HG02938 (cell line): ENCODE measurements around the gene NR4A2.

Source experiments
- ATAC-seq: cut with Tn5 transposase; IDR thresholded peaks from one replicate; pipeline ENCODE4 v1.9.1; 2021; ENCODE audit warnings: mild to moderate bottlenecking, moderate library complexity; ENCODE audit not compliant: unreplicated experiment

Gene NR4A2

DNA sequence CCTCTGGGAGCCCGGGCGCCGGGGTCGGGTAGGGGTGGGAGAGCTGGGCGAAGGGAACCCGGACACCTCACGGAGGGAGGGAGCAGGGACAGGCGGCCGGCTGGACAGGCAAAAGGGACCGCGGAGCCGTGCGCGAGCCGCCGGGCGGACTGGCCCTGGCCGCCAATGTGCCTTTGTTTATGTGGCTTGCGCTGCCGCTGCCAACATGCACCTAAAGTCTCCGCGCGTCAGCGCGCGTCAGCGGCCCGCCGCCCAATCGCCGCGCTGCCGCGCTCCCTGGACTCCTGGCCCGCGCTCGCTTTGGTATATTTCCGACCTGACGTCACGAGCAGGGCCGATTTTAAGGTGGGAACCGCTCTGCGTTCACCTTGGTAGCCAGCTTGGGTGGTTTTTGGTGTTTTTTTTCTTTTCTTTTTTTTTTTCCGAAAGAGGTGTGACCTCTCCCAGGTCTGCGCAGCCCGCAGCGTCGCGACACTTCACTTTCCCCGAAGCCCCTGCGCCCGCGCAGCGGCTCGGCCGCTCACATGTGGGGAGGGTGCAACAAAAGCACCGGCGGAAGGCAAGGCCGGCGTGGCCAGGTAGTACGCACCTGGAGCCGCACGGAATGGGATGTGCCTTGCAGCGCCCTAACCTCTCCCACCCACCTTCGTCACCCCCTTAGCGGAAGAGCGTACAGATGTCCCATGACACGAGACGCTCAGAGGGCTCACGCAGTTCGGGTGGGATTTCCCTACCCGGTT, at the start of gene NR4A2:
Gene NR4A2, minus strand, starts transcription at position 188 of the 740 bp plus-strand sequence. CDS start 2,535 bp downstream, outside the sequence.
- peak; percentile 67 for ATAC-seq

GRCh38 chr2:156380117-156380645, 47.7 kb upstream of the NR4A2 start:
- ATAC-seq: peak; percentile 88

GRCh38 chr2:156379714-156380113, 47.2 kb upstream of the NR4A2 start:
- no peak for ATAC-seq

GRCh38 chr2:156379071-156379470, 46.5 kb upstream of the NR4A2 start:
- ATAC-seq: no peak

DNA sequence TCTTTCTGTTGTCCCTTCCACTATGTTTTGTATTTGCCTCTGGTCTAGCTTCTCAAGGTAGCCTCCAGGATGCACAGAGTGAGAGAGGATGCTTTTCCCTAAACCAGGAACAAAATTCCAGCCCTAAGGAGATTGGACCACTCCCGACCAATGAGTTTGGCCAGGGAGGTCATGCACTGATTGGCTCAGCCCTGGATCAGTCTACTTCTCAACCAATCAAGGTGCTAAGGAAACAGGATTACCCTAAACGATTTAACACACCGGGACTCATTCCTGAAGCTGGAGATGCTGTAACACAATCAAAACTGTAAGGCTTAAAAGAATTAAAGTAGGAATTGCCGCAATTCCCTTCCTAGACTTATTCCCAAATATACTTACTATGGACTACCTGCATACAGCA, 34.2 kb upstream of the NR4A2 start:
- ATAC-seq: no peak

GRCh38 chr2:156363141-156363540, 30.6 kb upstream of the NR4A2 start:
- no peak for ATAC-seq

DNA sequence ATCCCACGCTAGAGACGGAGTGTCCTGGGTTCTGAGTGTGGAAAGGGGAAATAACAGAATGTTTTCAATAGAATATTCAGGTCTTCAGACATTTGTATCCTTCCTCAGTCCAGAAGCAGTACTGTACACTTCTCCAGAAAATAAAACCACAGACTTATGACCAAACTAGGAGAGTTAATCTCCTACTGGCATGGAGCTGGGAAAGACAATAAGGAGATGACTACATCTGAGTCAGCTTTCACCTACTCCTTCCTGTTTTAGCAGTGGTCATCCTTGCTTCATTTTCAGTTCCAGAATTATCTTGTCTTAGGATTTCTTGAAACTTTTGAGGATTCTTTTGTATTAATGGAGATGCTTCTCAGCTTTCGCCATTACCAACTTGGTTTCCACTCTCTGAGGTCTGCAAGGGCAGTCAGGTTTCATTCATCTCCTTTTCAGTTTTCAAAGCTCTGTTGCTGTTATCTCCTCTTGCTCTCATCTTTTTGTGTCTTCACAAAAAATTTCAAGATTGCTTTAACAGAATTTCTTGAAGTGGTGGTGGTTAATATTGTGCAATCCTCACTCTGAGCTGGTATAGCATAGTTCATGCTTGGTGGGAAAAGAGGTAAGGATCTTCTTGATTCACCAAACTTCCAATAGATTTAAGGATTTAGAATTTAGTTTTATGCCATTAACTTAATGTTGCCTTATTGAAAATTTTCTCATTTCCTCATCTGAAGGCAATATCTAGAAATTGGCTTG, 23.7 kb upstream of the NR4A2 start:
- no peak for ATAC-seq

- ATAC-seq: no peak
Measured at GRCh38 chr2:156352911-156353310, 20.4 kb upstream of the NR4A2 start.

DNA sequence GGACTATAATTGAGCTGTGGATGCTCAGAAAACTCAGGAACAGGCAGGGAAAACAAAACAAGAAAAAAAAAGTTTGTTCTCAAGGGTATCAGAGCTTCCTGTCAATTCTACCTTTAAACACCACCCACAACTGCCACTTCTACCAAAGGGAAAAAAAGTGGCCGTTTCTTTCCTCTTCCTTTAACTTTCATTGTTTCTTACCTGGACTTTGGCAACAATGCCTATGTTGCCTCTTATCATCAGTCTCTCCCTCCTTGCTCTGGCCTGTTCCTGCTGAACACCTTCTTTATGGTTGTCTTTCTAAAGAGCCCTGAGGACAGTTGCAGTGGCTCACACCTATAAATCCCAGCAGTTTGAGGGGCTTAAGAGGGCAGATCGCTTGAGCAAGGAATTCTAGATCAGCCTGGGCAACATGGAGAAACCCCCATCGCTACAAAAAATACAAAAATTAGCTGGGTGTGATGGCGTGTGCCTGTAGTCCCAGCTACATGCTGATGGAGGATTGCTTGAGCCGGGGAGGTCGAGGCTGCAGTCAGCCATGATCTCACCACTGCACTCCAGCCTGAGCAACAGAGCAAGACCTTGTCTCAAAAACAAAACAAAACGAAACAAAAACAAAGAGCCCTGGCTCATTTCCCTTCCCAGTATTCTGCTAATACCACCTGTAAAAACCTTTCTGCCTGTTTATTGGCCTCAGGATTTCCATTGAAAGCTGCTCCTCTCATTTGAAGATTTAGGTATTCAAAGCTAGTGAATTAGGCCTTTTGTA, 18.0 kb upstream of the NR4A2 start:
- ATAC-seq: no peak

DNA sequence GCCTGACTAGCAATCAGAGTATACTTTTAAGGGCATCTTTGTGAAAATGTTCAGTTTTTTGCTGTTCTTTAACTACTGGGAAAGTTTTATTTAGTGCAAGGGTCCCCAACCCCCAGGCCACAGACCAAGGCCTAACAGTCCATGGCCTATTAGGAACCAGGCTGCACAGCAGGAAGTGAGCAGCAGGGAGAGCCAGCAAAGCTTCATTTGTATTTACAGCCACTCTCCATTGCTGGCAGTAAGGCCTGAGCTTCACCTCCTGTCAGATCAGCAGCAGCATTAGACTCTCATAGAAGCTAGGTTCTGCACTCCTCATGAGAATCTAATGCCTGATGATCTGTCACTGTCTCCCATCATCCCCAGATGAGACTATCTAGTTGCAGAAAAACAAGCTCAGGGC, 17.1 kb upstream of the NR4A2 start:
- ATAC-seq: no peak

DNA sequence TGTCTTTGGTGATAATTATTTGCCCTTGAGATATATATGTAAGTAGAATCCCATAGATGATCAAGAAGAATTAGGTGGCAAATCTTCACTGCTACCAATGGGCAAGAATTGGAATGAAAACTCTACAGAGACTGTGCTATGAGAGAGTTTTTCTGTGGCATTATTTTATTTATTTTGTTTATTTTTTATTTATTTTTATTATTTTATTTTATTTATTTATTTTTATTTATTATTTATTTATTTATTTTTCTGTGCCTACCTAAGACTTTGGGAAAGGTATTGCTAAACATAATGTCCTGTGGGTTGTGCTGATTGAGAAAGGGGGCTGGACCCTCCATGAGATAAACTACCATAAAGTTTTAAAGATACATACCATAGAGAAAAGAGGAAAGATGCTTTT, 16.6 kb upstream of the NR4A2 start:
- ATAC-seq: no peak

GRCh38 chr2:156347431-156347830, 14.9 kb upstream of the NR4A2 start:
- ATAC-seq: no peak

GRCh38 chr2:156346731-156347130, 14.2 kb upstream of the NR4A2 start:
- no peak for ATAC-seq

DNA sequence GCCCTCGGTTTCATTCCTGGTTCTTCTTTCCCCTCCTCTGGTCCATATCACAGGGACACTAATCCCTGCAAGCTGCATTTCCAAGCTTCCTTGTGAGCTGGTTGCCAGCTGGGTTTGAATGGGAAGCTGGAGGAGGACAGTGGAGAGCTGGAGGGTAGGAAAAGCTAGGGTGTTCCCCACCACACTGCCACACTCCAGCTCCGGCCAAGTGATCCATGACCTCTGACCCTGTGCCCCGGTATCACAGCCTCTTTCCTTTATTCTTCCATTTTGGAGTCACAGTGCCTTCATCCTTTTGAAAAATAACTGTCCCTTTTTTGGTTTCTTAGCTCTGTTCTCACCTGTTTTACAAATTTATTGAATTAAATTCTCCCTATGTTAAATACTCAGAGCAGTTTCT, 13.1 kb upstream of the NR4A2 start:
- ATAC-seq: no peak

DNA sequence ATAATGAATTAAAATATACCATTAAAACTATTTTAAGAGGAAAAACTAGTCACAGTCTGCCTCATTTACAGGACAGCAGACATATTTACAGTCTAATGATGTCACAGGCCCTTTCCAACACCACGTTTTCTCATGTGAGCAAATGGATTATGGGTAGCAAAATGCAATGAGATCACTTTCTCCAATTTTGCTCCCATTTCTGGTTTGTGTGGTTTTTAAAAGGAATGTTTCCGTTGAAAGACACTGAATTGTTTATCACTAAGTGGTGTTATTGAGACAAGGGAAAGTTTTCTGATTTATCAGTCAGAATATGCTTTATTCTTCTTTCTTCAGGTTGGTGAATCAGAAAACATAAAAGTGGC, 11.4 kb upstream of the NR4A2 start:
- ATAC-seq: no peak

DNA sequence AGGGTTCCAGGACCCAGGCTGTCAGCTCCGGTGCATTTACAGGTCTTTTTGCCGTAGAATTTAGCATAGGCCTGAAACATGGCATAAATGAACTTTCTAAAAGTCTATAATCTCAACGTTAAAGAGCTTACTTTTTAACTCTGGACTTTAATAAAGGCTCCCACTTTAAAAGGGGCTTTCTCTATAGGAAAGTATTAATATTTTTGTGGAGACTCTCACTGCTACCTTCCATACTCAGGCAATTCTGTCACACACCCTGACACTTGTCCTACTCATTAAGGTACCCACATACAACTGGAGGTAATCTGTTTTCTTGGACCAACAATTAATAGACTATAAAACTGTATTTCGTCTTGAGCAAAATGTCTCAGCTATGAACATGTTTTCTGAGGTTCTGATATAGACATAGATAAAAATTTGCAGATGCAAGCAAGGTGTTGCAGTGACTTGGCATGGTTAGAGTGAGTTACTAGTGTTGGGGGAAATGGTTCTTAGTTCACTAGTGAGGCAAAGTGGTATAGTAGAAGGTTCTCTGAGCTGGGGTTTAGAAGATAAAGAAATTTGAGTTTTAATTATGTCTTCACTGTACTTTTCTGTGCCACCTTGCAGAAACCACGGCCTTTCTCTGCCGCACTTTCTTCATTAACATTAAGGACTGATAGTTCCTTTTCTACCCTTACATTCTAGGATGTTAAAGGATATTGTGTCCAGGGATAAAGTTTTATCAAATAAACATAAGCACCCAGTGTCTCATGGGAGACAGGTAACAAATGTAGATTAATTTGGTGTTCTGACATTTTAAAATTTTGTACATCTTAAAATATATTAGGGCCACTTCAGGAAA, 10.8 kb upstream of the NR4A2 start:
- no peak for ATAC-seq

DNA sequence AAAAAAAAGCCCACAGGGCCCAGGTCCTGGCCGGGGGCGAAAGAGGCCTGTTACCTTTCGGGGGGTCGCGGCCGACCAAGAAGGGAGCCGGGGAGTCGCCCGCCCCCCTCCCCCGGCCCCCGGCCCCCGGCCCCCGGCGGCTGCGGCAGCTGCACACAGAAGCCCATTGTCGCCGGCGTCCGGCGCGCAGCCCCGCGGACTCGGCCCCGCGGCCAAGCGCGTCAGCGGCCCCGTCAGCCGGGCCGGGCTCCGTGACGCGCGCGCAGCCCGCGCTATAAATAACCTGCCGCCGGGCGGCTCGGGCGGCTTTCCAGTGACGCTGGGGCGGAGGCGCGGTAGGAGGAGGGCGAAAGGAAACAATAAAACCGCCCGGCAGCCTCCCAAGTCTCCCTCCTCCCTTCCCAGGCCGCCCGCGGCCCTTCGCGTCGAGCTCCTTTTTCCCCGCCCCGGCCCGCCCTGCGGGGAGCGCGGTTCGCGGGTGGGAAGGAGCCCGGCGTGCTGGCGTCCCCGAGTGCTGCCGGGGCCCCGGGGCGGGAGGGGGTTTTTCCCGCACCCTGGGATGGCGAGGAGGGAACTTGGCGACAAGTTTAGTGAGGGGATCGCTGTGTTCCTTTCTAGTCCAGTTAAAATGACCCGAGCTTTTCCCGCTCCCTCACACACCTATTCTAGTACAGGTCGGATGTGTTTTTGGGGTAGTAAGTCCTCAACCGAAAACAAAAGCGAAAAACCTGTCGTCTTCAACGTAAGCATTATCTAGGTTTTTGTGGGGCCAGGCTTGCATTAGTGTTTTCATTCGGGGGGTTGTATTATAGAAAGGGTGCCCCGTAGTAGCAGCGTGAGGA, 10.0 kb upstream of the NR4A2 start:
- peak; percentile 49 for ATAC-seq

- peak; percentile 85 for ATAC-seq
Measured at GRCh38 chr2:156341452-156342253, 9.1 kb upstream of the NR4A2 start.
